CD14-positive monocyte (primary cell): ENCODE data around the gene AHCTF1. TPM values are rescaled to one million over a fixed set of nuclear protein-coding genes. Genes with fewer than 3 reads are reported as not detected.

Experiments
- DNase-seq, 3 donors: peaks; one replicate each; pipeline ENCODE4 v3.0.0-alpha.2; 2011 to 2022
- H2AFZ ChIP-seq: 2 replicates; pipeline ENCODE4 v1.6.0; 2012; ENCODE audit warnings: mild to moderate bottlenecking, low read depth, low read length, inconsistent platforms; ENCODE audit not compliant: insufficient read depth, poor library complexity, severe bottlenecking
- H3K27ac ChIP-seq, 2 donors: 1 replicate in 1 of 2; 2 replicates in 1 of 2; pipeline ENCODE4 v1.5.1; 2012 to 2013; ENCODE audit warnings: low read length in 2 of 2, control low read depth in 1 of 2, inconsistent platforms in 1 of 2, low read depth in 1 of 2, mild to moderate bottlenecking in 1 of 2
- H3K27me3 ChIP-seq, 2 donors: one replicate each; pipeline versions ENCODE4 v1.6.0 to v1.6.1; 2011 to 2013; ENCODE audit warnings: low read length in 2 of 2; ENCODE audit not compliant: control insufficient read depth in 2 of 2, insufficient read depth in 2 of 2
- H3K36me3 ChIP-seq, 2 donors: replicated peaks in 1 of 2; 1 replicate in 1 of 2; 2 replicates in 1 of 2; pipeline versions ENCODE4 v1.5.1 to v1.6.1; 2012 to 2013; ENCODE audit warnings: low read length in 2 of 2, control low read depth in 1 of 2, inconsistent platforms in 1 of 2, mild to moderate bottlenecking in 1 of 2; ENCODE audit not compliant: insufficient read depth in 2 of 2, control insufficient read depth in 1 of 2
- H3K4me1 ChIP-seq, 2 donors: 1 replicate in 1 of 2; 2 replicates in 1 of 2; pipeline versions ENCODE4 v1.5.1 to v1.6.1; 2012 to 2013; ENCODE audit warnings: low read length in 2 of 2, control low read depth in 1 of 2, inconsistent platforms in 1 of 2, mild to moderate bottlenecking in 1 of 2, moderate library complexity in 1 of 2; ENCODE audit not compliant: insufficient read depth in 2 of 2, control insufficient read depth in 1 of 2
- H3K4me2 ChIP-seq: replicated peaks from 2 replicates; pipeline ENCODE3; 2012; ENCODE audit warnings: low read length, moderate library complexity, mild to moderate bottlenecking; ENCODE audit not compliant: poor library complexity, severe bottlenecking; ENCODE audit errors: extremely low read depth
- H3K4me3 ChIP-seq, 3 experiments: fragments of 200-600 bp in 1 of 3; sonication (generic) in 1 of 3; replicated peaks in 1 of 3; 1 replicate in 2 of 3; 2 replicates in 1 of 3; pipeline ENCODE4 v1.5.1; 2011 to 2013; ENCODE audit warnings: low read length in 3 of 3, mild to moderate bottlenecking in 3 of 3, control low read depth in 2 of 3, low read depth in 2 of 3, inconsistent platforms in 1 of 3, moderate library complexity in 1 of 3
- H3K79me2 ChIP-seq: 2 replicates; pipeline ENCODE4 v1.6.0; 2012; ENCODE audit warnings: mild to moderate bottlenecking, control low read depth, inconsistent platforms, low read length, moderate library complexity; ENCODE audit not compliant: insufficient read depth
- H3K9ac ChIP-seq: 2 replicates; pipeline ENCODE4 v1.6.0; 2017; ENCODE audit warnings: low read length, mild to moderate bottlenecking; ENCODE audit not compliant: insufficient read depth, poor library complexity, severe bottlenecking
- H3K9me3 ChIP-seq, 2 donors: replicated peaks in 1 of 2; 1 replicate in 1 of 2; 2 replicates in 1 of 2; pipeline versions ENCODE4 v1.5.1 to v1.6.1; 2012 to 2013; ENCODE audit warnings: low read length in 2 of 2, control low read depth in 1 of 2; ENCODE audit not compliant: control insufficient read depth in 1 of 2, insufficient read depth in 1 of 2
- H4K20me1 ChIP-seq: 2 replicates; pipeline ENCODE4 v1.6.0; 2012; ENCODE audit warnings: mild to moderate bottlenecking, low read length, control low read depth, moderate library complexity; ENCODE audit not compliant: insufficient read depth
- H3K27ac Mint-ChIP-seq, 7 donors: one replicate each; pipeline ENCODE4 v1.8.0; 2020; ENCODE audit warnings: mild to moderate bottlenecking in 7 of 7, mixed read lengths in 7 of 7, moderate library complexity in 6 of 7, inconsistent platforms in 2 of 7
- H3K27me3 Mint-ChIP-seq, 3 donors: one replicate each; pipeline ENCODE4 v1.8.0; 2021 to 2022; ENCODE audit warnings: low read depth in 3 of 3, mild to moderate bottlenecking in 3 of 3, mixed read lengths in 3 of 3, moderate library complexity in 3 of 3, inconsistent platforms in 1 of 3
- H3K36me3 Mint-ChIP-seq, 2 donors: one replicate each; pipeline ENCODE4 v1.8.0; 2020; ENCODE audit warnings: mixed read lengths in 2 of 2, inconsistent platforms in 1 of 2, mild to moderate bottlenecking in 1 of 2
- H3K4me1 Mint-ChIP-seq: one replicate; pipeline ENCODE4 v1.8.0; 2020; ENCODE audit warnings: mild to moderate bottlenecking, mixed read lengths
- H3K4me3 Mint-ChIP-seq, 2 donors: one replicate each; pipeline ENCODE4 v1.8.0; 2020; ENCODE audit warnings: mild to moderate bottlenecking in 2 of 2, mixed read lengths in 2 of 2, moderate library complexity in 1 of 2
- H3K9me3 Mint-ChIP-seq, 7 donors: one replicate each; pipeline ENCODE4 v1.8.0; 2020 to 2022; ENCODE audit warnings: mixed read lengths in 7 of 7, mild to moderate bottlenecking in 6 of 7, moderate library complexity in 6 of 7, inconsistent platforms in 2 of 7
- CTCF ChIP-seq: fragments of 200-600 bp; IDR thresholded peaks from one replicate; pipeline ENCODE4 v1.8.0; 2022; ENCODE audit warnings: antibody characterized with exemption, mild to moderate bottlenecking
- WGBS: methylation state at CpG from one replicate; pipeline ENCODE4 v1.1.5; 2013; ENCODE audit warnings: missing lambda C conversion rate; ENCODE audit not compliant: insufficient coverage; 5-methylcytosine and 5-hydroxymethylcytosine counted together
- intact Hi-C, 2 donors: fragments of 100-400 bp; cut with micrococcal nuclease; formaldehyde crosslinking; loops; one replicate each; pipeline versions ENCODE4 v1.15.0 to v1.15.1; 2023
- polyA plus RNA-seq, 3 donors: library from polyadenylated mRNA; depleted of rRNA in 1 of 3; unstranded in 2 of 3; stranded (reverse) in 1 of 3; fragments of 300-500 nt in 2 of 3; fragments of >200 nt in 1 of 3; fragmentation: Illumina TruSeq in 2 of 3; gene quantifications; 1 replicate in 2 of 3; 2 replicates in 1 of 3; pipeline ENCODE4 v1.2.3, GENCODE V29; 2012 to 2021

Gene AHCTF1
- polyA plus RNA-seq, 3 donors: 2.4 to 8.8 (median 5.4) TPM

DNA sequence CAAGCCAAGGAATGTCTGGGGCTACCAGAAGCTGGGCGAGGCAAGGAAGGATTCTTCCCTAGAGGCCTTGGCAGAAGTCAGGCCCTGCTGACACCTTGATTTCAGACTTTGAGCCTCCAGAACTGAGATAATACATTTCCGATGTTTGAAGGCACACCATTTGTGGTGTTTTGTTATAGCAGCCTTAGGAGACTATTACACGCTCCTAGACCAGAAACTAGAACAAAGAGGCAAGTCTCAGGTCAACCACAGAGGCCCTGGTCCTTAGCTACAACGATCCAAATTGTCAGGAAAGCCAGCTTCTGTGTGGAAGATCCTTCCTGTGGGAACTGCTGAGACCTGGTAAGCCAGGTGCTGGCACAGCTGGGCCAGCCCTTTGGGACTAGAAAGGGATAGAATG lies 19.7 kb upstream of the AHCTF1 start:
- Mint-ChIP-seq H3K27ac (no peak overlapping the region), H3K36me3 (no peaks in the 10 kb centered on the region), H3K4me3 (no peak overlapping the region), H3K9me3 (peaks cover 0 to 6% (median 0%) of the 10 kb centered on the region in 7 donors), H3K27me3 (no peaks in the 10 kb centered on the region), H3K4me1 (no peaks in the 10 kb centered on the region)
- H3K9me3 ChIP-seq: no peaks in the 10 kb centered on the region
- TF ChIP-seq CTCF: no peak
- H3K4me1 ChIP-seq: no peaks in the 10 kb centered on the region
- H4K20me1 ChIP-seq: no peaks in the 10 kb centered on the region
- H3K36me3 ChIP-seq: no peaks in the 10 kb centered on the region
- no peaks in the 10 kb centered on the region for H3K27me3 ChIP-seq
- H3K27ac ChIP-seq: no peak overlapping the region
- no peak overlapping the region for H2AFZ ChIP-seq
- intact Hi-C loops: no loop called here
- DNase-seq: no peak
- H3K9ac ChIP-seq: no peak overlapping the region
- no peaks in the 10 kb centered on the region for H3K79me2 ChIP-seq
- 88% methylated on average over 3 of the region's 4 CpGs for WGBS
- H3K4me2 ChIP-seq: no peak overlapping the region
- H3K4me3 ChIP-seq: no peak overlapping the region

- intact Hi-C loops: no loop called here
- Mint-ChIP-seq H3K4me1 (no peaks in the 10 kb centered on the region), H3K27ac (no peak overlapping the region), H3K27me3 (no peaks in the 10 kb centered on the region), H3K36me3 (no peaks in the 10 kb centered on the region), H3K4me3 (no peak overlapping the region), H3K9me3 (peaks cover 0 to 6% (median 0%) of the 10 kb centered on the region in 7 donors)
- no peaks in the 10 kb centered on the region for H3K4me1 ChIP-seq
- no peak overlapping the region for H3K4me2 ChIP-seq
- no peak overlapping the region for H2AFZ ChIP-seq
- H4K20me1 ChIP-seq: no peaks in the 10 kb centered on the region
- no CpG with 5 or more reads among the region's 3 CpGs for WGBS
- no peak for DNase-seq
- no peaks in the 10 kb centered on the region for H3K9me3 ChIP-seq
- no peaks in the 10 kb centered on the region for H3K27me3 ChIP-seq
- H3K79me2 ChIP-seq: no peaks in the 10 kb centered on the region
- no peak overlapping the region for H3K4me3 ChIP-seq
- no peak for TF ChIP-seq CTCF
- H3K27ac ChIP-seq: no peak overlapping the region
- no peaks in the 10 kb centered on the region for H3K36me3 ChIP-seq
- no peak overlapping the region for H3K9ac ChIP-seq
These were observed 18.2 kb upstream of the AHCTF1 start for GRCh38 chr1:246949956-246950355.
